GM12878 (cell line): ENCODE measurements around the gene PRR18. TPM values are rescaled to one million over a fixed set of nuclear protein-coding genes. Genes with fewer than 3 reads are reported as not detected.

Experiments
- ATAC-seq: fragments of 200-7000 bp; cut with Tn5 transposase; 3 replicates; pipeline ENCODE4 v1.9.1; 2020; ENCODE audit warnings: mild to moderate bottlenecking, moderate library complexity
- BruUV-seq: library from RNA; stranded (reverse); fragments of 400-500 nt; replicated peaks from 2 replicates; lab custom pipeline; 2021; lab: Mats Ljungman, UMichigan
- CTCF ChIA-PET: fragments of 300-600 bp; sonication (Branson Sonifier 250); formaldehyde crosslinking; extraction: SDS; loops from one replicate; lab custom pipeline; 2021; ENCODE audit warnings: inconsistent platforms; lab: Yijun Ruan, JAX
- POLR2A ChIA-PET: fragments of 350-600 bp; formaldehyde crosslinking; extraction: SDS; loops from one replicate; lab custom pipeline; 2021; ENCODE audit warnings: inconsistent platforms; lab: Charles Lee
- RAD21 ChIA-PET: fragments of 300-600 bp; sonication (Branson Sonifier 250); formaldehyde crosslinking; loops from one replicate; lab custom pipeline; 2023; ENCODE audit warnings: antibody characterized with exemption; ENCODE audit not compliant: unreplicated experiment; lab: Charles Lee
- SMC1A ChIA-PET: fragments of 300-600 bp; sonication (Branson Sonifier 250); formaldehyde crosslinking; loops from one replicate; lab custom pipeline; 2023; ENCODE audit not compliant: unreplicated experiment, uncharacterized antibody; lab: Charles Lee
- DNase-seq: peaks from one replicate; pipeline ENCODE4 v3.0.0-alpha.2; 2011; ENCODE audit warnings: low read depth, low spot score
- FAIRE-seq: peaks from 3 replicates; lab custom pipeline; 2011; peaks lifted over from hg19 to GRCh38; lab: Jason Lieb, UNC
- H2AFZ ChIP-seq: 2 replicates; pipeline ENCODE4 v1.6.0; 2011; ENCODE audit warnings: low read depth, low read length, control low read depth; ENCODE audit not compliant: control insufficient read depth
- H3K27ac ChIP-seq: 2 replicates; pipeline ENCODE4 v1.5.1; 2011; ENCODE audit warnings: control low read depth; ENCODE audit not compliant: control insufficient read depth, insufficient read depth
- H3K27me3 ChIP-seq, 2 experiments: replicated peaks in 1 of 2; 2 replicates each; pipeline versions ENCODE4 v1.6.0 to v1.6.1; 2011; ENCODE audit warnings: low read length in 1 of 2; ENCODE audit not compliant: control insufficient read depth in 2 of 2, insufficient read depth in 2 of 2
- H3K36me3 ChIP-seq, 2 experiments: 2 replicates each; pipeline ENCODE4 v1.5.1; 2011; ENCODE audit warnings: low read length in 1 of 2; ENCODE audit not compliant: control insufficient read depth in 2 of 2, insufficient read depth in 2 of 2
- H3K4me1 ChIP-seq: 2 replicates; pipeline ENCODE4 v1.6.1; 2011; ENCODE audit warnings: mild to moderate bottlenecking, low read length, moderate library complexity, mixed read lengths; ENCODE audit not compliant: control insufficient read depth, insufficient read depth
- H3K4me2 ChIP-seq: 2 replicates; pipeline ENCODE4 v1.6.0; 2011; ENCODE audit warnings: control low read depth; ENCODE audit not compliant: control insufficient read depth, insufficient read depth
- H3K4me3 ChIP-seq: fragments of 200-600 bp; sonication (generic); 2 replicates; pipeline ENCODE4 v1.5.1; 2016
- H3K79me2 ChIP-seq: 2 replicates; pipeline ENCODE4 v1.6.0; 2011; ENCODE audit warnings: low read length; ENCODE audit not compliant: control insufficient read depth, insufficient read depth
- H3K9ac ChIP-seq: 2 replicates; pipeline ENCODE4 v1.8.0; 2011; ENCODE audit warnings: low read length, control low read depth, mixed read lengths; ENCODE audit not compliant: control insufficient read depth, insufficient read depth
- H3K9me3 ChIP-seq: replicated peaks from 3 replicates; pipeline ENCODE4 v1.5.1; 2011; ENCODE audit warnings: mild to moderate bottlenecking, low read length; ENCODE audit not compliant: control insufficient read depth, insufficient read depth
- H4K20me1 ChIP-seq: 2 replicates; pipeline ENCODE4 v1.6.0; 2011; ENCODE audit not compliant: control insufficient read depth, insufficient read depth
- STAT3 ChIP-seq: IDR thresholded peaks from 2 replicates; pipeline ENCODE4 v1.6.1; 2011; ENCODE audit warnings: low read depth, low read length, improper control_type of control experiment
- WGBS: methylation state at CpG from one replicate; pipeline ENCODE4 v1.1.6; 2016; ENCODE audit warnings: low lambda C conversion rate; ENCODE audit not compliant: insufficient replicate concordance, insufficient coverage; ENCODE audit errors: missing lambda C conversion rate; 5-methylcytosine and 5-hydroxymethylcytosine counted together
- in situ Hi-C: fragments of 300-500 bp; cut with MboI; formaldehyde crosslinking; loops from 9 replicates; pipeline ENCODE4 v1.14.3; 2018; ENCODE audit warnings: mixed read lengths
- intact Hi-C: fragments of 100-400 bp; cut with micrococcal nuclease; formaldehyde crosslinking; loops from one replicate; pipeline ENCODE4 v1.14.2; 2022; ENCODE audit not compliant: unreplicated experiment
- polyA plus RNA-seq, 11 experiments: library from polyadenylated mRNA; depleted of rRNA in 4 of 11; unstranded in 6 of 11; stranded (reverse) in 5 of 11; fragments of >200 nt; fragmentation: Nextera tagmentation in 4 of 11; fragmentation: Illumina TruSeq in 1 of 11; extraction: Ambion mirVana in 4 of 11; extraction: Trizol in 1 of 11; gene quantifications; 1 replicate in 1 of 11; 2 replicates in 10 of 11; pipeline versions ENCODE4 v1.2.1 to v1.2.3, GENCODE V29; 2011 to 2016; ENCODE audit warnings: inconsistent platforms in 2 of 11, missing spikeins in 2 of 11, low read depth in 1 of 11
- total RNA-seq, 4 experiments: library from RNA; depleted of rRNA in 3 of 4; stranded (reverse); fragments of >200 nt in 3 of 4; fragmentation: Illumina TruSeq in 1 of 4; extraction: Trizol in 1 of 4; gene quantifications; 2 replicates each; pipeline versions ENCODE4 v1.2.1 to v1.2.3, GENCODE V29; 2013 to 2021
- TF ChIP-seq, protein P1 (sequence below): fragments of 150-350 bp; IDR thresholded peaks from 2 replicates; pipeline ENCODE4 v1.6.1; 2014; ENCODE audit warnings: mild to moderate bottlenecking, low read depth, low read length

PRR18 gene
- total and polyA plus RNA-seq, 10 of the 15 experiments (the other 5 are each of a cell fraction or from before 2014, with no cell fraction given) = 0.13 to 8.2 (median 1.6) TPM

DNA sequence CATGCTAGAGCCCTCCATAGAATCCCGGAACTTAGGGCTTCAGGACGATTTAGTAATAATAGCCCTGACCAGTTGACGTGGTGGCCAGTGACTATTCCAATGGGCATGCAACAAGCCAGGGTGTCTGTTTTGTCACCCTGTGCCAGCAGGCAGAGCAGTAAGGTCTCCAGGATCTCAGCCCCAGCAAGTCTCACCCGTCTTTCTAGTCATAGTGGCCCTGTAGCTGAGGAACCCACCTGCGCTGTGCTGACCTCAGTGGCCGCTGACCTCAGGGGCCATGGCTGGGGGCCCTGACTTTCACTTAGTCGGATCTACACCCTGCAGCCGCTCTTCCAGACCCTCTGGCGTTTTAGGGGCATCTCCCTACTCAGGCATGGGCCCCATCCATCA is 36.8 kb downstream of the PRR18 start (continued):
- TF ChIP-seq, protein P1, sequence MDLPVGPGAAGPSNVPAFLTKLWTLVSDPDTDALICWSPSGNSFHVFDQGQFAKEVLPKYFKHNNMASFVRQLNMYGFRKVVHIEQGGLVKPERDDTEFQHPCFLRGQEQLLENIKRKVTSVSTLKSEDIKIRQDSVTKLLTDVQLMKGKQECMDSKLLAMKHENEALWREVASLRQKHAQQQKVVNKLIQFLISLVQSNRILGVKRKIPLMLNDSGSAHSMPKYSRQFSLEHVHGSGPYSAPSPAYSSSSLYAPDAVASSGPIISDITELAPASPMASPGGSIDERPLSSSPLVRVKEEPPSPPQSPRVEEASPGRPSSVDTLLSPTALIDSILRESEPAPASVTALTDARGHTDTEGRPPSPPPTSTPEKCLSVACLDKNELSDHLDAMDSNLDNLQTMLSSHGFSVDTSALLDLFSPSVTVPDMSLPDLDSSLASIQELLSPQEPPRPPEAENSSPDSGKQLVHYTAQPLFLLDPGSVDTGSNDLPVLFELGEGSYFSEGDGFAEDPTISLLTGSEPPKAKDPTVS = no peak

DNA sequence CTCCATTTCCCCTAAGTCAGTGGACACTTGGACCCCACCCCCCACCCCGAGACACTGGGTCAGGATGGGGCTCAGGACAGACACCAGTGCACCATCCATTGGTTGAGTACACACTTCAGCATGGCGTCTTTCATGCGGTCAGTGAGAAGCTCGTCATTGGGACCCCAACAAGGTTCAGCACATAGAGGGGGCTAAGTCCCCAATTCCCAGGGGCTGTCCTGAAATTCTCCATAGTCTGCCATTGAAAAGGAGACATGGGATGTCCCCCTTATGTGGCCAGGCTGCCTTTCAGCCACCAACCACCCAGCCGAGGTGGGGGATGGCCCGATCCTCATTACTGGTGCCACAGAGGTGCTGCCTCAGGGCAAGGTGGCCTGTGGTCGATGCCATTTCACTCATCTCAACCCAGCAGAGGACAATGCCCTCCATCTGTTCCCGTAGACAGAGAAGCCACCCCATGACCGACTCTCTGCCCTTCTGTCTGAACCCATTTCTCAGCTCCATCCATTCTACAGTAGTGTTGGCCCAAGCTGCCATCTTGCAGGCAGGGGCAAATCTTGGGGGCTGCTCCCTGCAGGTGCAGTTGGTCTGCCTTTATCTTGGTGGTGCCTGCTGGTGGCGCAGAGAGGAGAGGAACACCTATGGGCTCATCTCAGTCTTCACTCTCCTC is 37.4 kb downstream of the PRR18 start:
- Histone ChIP-seq H2AFZ (no peak overlapping the region), H4K20me1 (no peaks in the 10 kb centered on the region), H3K9ac (no peak overlapping the region), H3K9me3 (no peaks in the 10 kb centered on the region), H3K4me3 (no peak overlapping the region), H3K36me3 (no peaks in the 10 kb centered on the region), H3K4me2 (no peak overlapping the region), H3K27ac (no peak overlapping the region), H3K27me3 (no peaks in the 10 kb centered on the region; a peak in 1 of 4 replicates), H3K4me1 (no peaks in the 10 kb centered on the region; the same call in 1 of the 2 replicates), H3K79me2 (no peaks in the 10 kb centered on the region)
- TF ChIP-seq STAT3 = no peak
- DNase-seq = no peak
- BruUV-seq = no TSS peak
- WGBS = 44% methylated on average over 10 of the region's 10 CpGs
- RAD21 ChIA-PET = no interaction called here
- CTCF ChIA-PET = interaction anchor here (1.3 to 1.8 kb wide), 2 partner anchors 42 to 129 kb away, joined by 5 read pairs; no protein-coding TSS in a partner anchor
- ATAC-seq = no peak
- FAIRE-seq = no peak
- SMC1A ChIA-PET = interaction anchor here (1.1 kb wide), 1 partner anchor 130 kb away, joined by 3 read pairs; no protein-coding TSS in a partner anchor
- POLR2A ChIA-PET = no interaction called here
- in situ Hi-C loops = no loop called here
- intact Hi-C loops = loop anchor here (10.0 kb wide), 1 partner anchor 386 kb away; no protein-coding TSS in a partner anchor
